DND-41 (cell line): ENCODE data around the gene NXPH2.

Source experiments
- CTCF ChIP-seq: IDR thresholded peaks from 2 replicates; pipeline ENCODE4 v1.5.1; 2012; ENCODE audit warnings: borderline replicate concordance, low read length, moderate library complexity, mild to moderate bottlenecking; ENCODE audit not compliant: poor library complexity, severe bottlenecking; ENCODE audit errors: extremely low read depth
- EZH2 ChIP-seq: IDR thresholded peaks from 3 replicates; pipeline ENCODE4 v1.6.1; 2012; ENCODE audit warnings: borderline replicate concordance, low read depth, mild to moderate bottlenecking, moderate library complexity, low read length, inconsistent platforms; ENCODE audit not compliant: severe bottlenecking

GRCh38 chr2:138727956-138728355 lies 52.2 kb downstream of the NXPH2 start:
- no peak for TF ChIP-seq CTCF
- TF ChIP-seq EZH2, result no peak
